Vagina (tissue), 2 donors: ENCODE measurements around the gene TNFSF9. TPM values are rescaled to one million over a fixed set of nuclear protein-coding genes. Genes with fewer than 3 reads are reported as not detected.
A peak's percentile ranks its signal among the peaks of the same experiment; 100 is the strongest.
"Not testable (repeated sequence)": the region's sequence is repeated elsewhere in the genome, so short reads cannot be mapped to it uniquely, and the experiment has no call there.

Experiments
- DNase-seq, 2 donors: peaks; one replicate each; pipeline ENCODE4 v3.0.0-alpha.2; 2017; ENCODE audit errors: extremely low spot score in 2 of 2
- H3K27ac ChIP-seq: fragments of 200-600 bp; sonication (generic); one replicate; pipeline ENCODE4 v1.5.1; 2019
- H3K27me3 ChIP-seq: fragments of 200-600 bp; sonication (generic); one replicate; pipeline ENCODE4 v1.5.1; 2019
- H3K36me3 ChIP-seq, 2 donors: fragments of 200-600 bp; sonication (generic); one replicate each; pipeline ENCODE4 v1.5.1; 2017 to 2019
- H3K4me1 ChIP-seq: fragments of 200-600 bp; sonication (generic); one replicate; pipeline ENCODE4 v1.5.1; 2019
- H3K4me3 ChIP-seq, 2 donors: fragments of 200-600 bp; sonication (generic); 1 replicate in 1 of 2; 2 replicates in 1 of 2; pipeline ENCODE4 v1.5.1; 2016 to 2019
- H3K9me3 ChIP-seq: fragments of 200-600 bp; sonication (generic); one replicate; pipeline ENCODE4 v1.5.1; 2019
- CTCF ChIP-seq, 3 experiments: fragments of 450-650 bp in 2 of 3; fragments of 200-600 bp in 1 of 3; sonication (generic) in 1 of 3; IDR thresholded peaks; one replicate each; pipeline ENCODE4 v1.5.1; 2017 to 2019; ENCODE audit warnings: antibody characterized with exemption in 3 of 3, mild to moderate bottlenecking in 2 of 3, moderate library complexity in 2 of 3
- POLR2A ChIP-seq, 2 donors: fragments of 450-650 bp; IDR thresholded peaks; one replicate each; pipeline ENCODE4 v1.6.1; 2017; ENCODE audit warnings: antibody characterized with exemption in 2 of 2, mild to moderate bottlenecking in 2 of 2, moderate library complexity in 2 of 2
- POLR2AphosphoS5 ChIP-seq, 2 donors: sonication (generic); formaldehyde crosslinking; IDR thresholded peaks; one replicate each; pipeline ENCODE4 v1.9.0; 2017; ENCODE audit warnings: antibody characterized with exemption in 2 of 2, mild to moderate bottlenecking in 2 of 2, low read depth in 1 of 2; ENCODE audit not compliant: insufficient read depth in 1 of 2
- intact Hi-C: fragments of 100-400 bp; cut with DNase I; formaldehyde crosslinking; loops from one replicate; pipeline ENCODE4 v1.15.1; 2023
- total RNA-seq: library from RNA; depleted of rRNA; stranded (reverse); fragments of >200 nt; gene quantifications from one replicate; pipeline ENCODE4 v1.2.3, GENCODE V29; 2016

TNFSF9 gene
- total RNA-seq, 1 donor from 2014 or later: 7.9 TPM

DNA sequence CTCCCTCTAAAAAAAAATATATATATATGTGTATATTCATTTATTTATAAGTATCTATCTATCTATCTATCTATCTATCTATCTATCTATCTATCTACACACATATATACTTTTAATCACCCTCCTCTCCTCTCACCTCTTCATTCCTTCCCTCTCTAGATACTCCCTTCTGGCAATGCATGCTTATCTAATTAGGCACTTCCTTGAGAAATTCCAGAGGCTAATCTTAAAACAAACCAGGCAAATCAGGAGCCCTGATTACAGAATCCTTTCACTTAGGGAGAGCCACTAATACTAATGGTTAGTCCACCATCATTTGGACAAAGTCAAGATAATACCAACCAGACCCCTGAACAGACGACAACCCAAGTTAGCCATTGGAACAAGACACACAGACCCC lies 42.5 kb downstream of the TNFSF9 start:
- no peaks in the 10 kb centered on the region for H3K9me3 ChIP-seq
- H3K27ac ChIP-seq: no peak overlapping the region
- no peak overlapping the region for H3K4me3 ChIP-seq
- no peak for TF ChIP-seq POLR2AphosphoS5 (IDR thresholded peaks at IDR 0.05; ENCODE audit: insufficient read depth in 1 of 2, low read depth in 1 of 2)
- no peak for TF ChIP-seq POLR2A (IDR thresholded peaks at IDR 0.05)
- TF ChIP-seq CTCF (IDR thresholded peaks at IDR 0.05): no peak
- no peaks in the 10 kb centered on the region for H3K27me3 ChIP-seq
- no peaks in the 10 kb centered on the region for H3K36me3 ChIP-seq
- H3K4me1 ChIP-seq: peaks cover 6% of the 10 kb centered on the region
- intact Hi-C loops: no loop called here
- no peak for DNase-seq

- Histone ChIP-seq H3K4me3 (no peak overlapping the region), H3K4me1 (peaks cover 6% of the 10 kb centered on the region), H3K36me3 (no peaks in the 10 kb centered on the region), H3K27me3 (no peaks in the 10 kb centered on the region), H3K9me3 (no peaks in the 10 kb centered on the region), H3K27ac (no peak overlapping the region)
- intact Hi-C loops: no loop called here
- no peak for DNase-seq
- TF ChIP-seq POLR2A (IDR thresholded peaks at IDR 0.05): no peak
- TF ChIP-seq CTCF (IDR thresholded peaks at IDR 0.05): no peak
- TF ChIP-seq POLR2AphosphoS5 (IDR thresholded peaks at IDR 0.05; ENCODE audit: insufficient read depth in 1 of 2, low read depth in 1 of 2): no peak
These were observed 46.1 kb downstream of the TNFSF9 start for GRCh38 chr19:6576869-6577475.

DNA sequence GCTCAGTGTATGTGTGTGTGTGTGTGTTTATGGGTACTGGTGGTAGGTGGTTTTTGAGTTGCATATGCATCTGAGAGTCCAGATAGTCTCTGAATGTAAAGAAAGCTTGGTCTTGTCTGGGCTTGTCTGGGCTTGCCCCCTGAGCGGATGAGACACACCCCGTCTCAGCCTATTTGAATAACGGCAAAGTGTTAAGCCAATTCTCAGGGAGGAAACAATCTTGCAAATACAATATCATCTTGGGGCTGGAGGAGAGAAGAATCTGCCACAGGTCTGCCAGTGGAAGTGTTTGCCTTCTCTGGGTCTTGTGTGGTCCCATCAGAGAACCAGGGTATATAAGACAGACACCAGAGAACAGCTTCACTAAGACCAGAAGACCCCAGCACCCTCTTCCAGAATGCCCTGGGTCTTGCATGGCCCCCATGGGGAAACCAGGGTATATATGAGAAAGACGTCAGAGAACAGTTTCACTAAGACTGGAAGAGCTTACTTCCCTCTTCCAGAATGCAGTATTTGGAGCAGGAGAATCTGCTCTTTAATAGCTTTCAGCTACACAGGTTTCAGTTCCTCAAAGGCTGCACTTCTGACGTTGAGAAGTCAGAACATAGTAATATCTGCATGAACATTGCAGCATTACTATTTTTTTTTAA lies 46.8 kb downstream of the TNFSF9 start:
- no peaks in the 10 kb centered on the region for H3K36me3 ChIP-seq
- TF ChIP-seq CTCF (IDR thresholded peaks at IDR 0.05) (no peak), POLR2AphosphoS5 (IDR thresholded peaks at IDR 0.05; ENCODE audit: insufficient read depth in 1 of 2, low read depth in 1 of 2) (no peak), POLR2A (IDR thresholded peaks at IDR 0.05) (no peak)
- H3K27me3 ChIP-seq: no peaks in the 10 kb centered on the region
- intact Hi-C loops: no loop called here
- H3K4me1 ChIP-seq: peaks cover 6% of the 10 kb centered on the region
- DNase-seq: no peak
- H3K9me3 ChIP-seq: no peaks in the 10 kb centered on the region
- no peak overlapping the region for H3K4me3 ChIP-seq
- H3K27ac ChIP-seq: no peak overlapping the region

- no peaks in the 10 kb centered on the region for H3K27me3 ChIP-seq
- H3K9me3 ChIP-seq: no peaks in the 10 kb centered on the region
- no peak for DNase-seq
- intact Hi-C loops: no loop called here
- peaks cover 6% of the 10 kb centered on the region for H3K4me1 ChIP-seq
- no peaks in the 10 kb centered on the region for H3K36me3 ChIP-seq
- no peak overlapping the region for H3K4me3 ChIP-seq
- no peak for TF ChIP-seq POLR2AphosphoS5 (IDR thresholded peaks at IDR 0.05; ENCODE audit: insufficient read depth in 1 of 2, low read depth in 1 of 2)
- TF ChIP-seq POLR2A (IDR thresholded peaks at IDR 0.05): no peak
- TF ChIP-seq CTCF (IDR thresholded peaks at IDR 0.05): no peak
- H3K27ac ChIP-seq: no peak overlapping the region
These were observed 48.8 kb downstream of the TNFSF9 start for GRCh38 chr19:6579450-6580178.

- Histone ChIP-seq H3K27me3 (no peaks in the 10 kb centered on the region), H3K36me3 (no peaks in the 10 kb centered on the region), H3K4me3 (no peak overlapping the region), H3K4me1 (peaks cover 6% of the 10 kb centered on the region), H3K9me3 (no peaks in the 10 kb centered on the region), H3K27ac (no peak overlapping the region)
- TF ChIP-seq POLR2A (IDR thresholded peaks at IDR 0.05): no peak
- TF ChIP-seq POLR2AphosphoS5 (IDR thresholded peaks at IDR 0.05; ENCODE audit: insufficient read depth in 1 of 2, low read depth in 1 of 2): peak in 1 of 2 donors; percentile 9
- no peak for DNase-seq
- intact Hi-C loops: no loop called here
These were observed 49.5 kb downstream of the TNFSF9 start for GRCh38 chr19:6580313-6580712.

DNA sequence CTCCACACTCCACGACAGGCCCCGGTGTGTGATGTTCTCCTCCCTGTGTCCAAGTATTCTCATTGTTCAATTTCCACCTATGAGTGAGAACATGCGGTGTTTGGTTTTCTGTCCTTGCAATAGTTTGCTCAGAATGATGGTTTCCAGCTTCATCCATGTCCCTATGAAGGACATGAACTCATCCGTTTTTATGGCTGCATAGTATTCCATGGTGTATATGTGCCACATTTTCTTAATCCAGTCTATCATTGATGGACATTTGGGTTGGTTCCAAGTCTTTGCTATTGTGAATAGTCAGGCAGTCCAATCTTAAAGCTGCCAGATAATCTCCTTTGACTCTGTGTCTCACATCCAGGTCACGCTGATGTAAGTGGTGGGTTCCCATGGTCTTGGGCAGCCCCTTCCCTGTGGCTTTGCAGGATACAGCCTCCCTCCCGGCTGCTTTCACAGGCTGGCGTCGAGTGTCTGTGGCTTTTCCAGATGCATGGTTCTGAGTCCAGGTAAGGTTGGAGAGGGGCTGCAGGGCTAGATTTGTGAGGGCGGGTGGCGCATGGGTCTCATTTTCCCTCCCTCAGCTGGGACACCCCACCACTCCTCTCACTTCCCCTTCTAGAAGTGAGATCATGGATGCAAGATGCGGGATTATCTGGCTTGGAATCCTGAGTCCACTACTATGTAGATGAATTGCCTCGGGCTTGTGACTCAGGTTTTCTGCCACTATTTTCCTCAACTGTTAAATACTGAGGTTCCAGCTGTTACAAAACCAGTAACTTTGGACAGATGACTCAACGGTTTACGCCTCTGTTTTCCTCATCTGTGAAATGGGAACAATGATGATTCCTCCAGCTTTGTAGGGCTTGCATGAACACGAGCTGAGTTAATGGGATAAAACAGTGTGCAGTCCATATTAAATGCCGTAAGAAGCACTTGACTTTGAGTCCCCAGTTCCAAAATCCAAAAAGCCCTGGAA lies 52.0 kb downstream of the TNFSF9 start:
- H3K9me3 ChIP-seq, DNase-seq, intact Hi-C loops, H3K4me3 ChIP-seq, H3K4me1 ChIP-seq, H3K36me3 ChIP-seq, H3K27ac ChIP-seq, H3K27me3 ChIP-seq: not testable (repeated sequence)
